GM12864 (cell line): Measurements from ENCODE around the gene GTF3C5.

Experiments used
- DNase-seq: peaks from one replicate; pipeline ENCODE4 v3.0.0-alpha.2; 2011; ENCODE audit warnings: low read depth
- H3K4me3 ChIP-seq: 2 replicates; pipeline ENCODE4 v1.5.1; 2011; ENCODE audit warnings: mild to moderate bottlenecking, low read depth, low read length, control low read depth
- TF ChIP-seq, protein P1 (sequence below): IDR thresholded peaks from 2 replicates; pipeline ENCODE4 v1.5.1; 2011; ENCODE audit warnings: low read depth, mild to moderate bottlenecking, moderate library complexity, low read length, control low read depth, inconsistent platforms; ENCODE audit errors: missing control alignments

Gene GTF3C5

DNA sequence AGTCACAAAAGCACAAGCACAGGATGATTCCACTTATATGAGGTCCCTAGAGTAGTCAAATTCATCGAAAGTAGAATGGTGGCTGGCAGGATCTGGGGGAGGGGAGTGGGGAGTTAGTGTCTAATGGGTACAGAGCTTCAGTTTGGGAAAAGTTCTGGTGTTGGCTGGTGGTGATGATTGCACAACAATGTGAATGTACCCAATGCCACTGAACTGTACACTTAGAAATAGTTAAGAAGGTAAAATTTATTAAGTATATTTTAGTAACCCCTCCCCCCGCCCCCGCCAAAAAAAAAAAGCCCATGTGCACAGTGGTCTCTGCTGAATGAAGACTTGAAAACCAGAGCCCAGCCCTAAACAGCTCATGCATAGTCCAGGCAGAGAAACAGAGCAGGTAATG lies 24.8 kb upstream of the GTF3C5 start:
- no peak overlapping the region for H3K4me3 ChIP-seq
- DNase-seq, result no peak
- TF ChIP-seq, protein P1, sequence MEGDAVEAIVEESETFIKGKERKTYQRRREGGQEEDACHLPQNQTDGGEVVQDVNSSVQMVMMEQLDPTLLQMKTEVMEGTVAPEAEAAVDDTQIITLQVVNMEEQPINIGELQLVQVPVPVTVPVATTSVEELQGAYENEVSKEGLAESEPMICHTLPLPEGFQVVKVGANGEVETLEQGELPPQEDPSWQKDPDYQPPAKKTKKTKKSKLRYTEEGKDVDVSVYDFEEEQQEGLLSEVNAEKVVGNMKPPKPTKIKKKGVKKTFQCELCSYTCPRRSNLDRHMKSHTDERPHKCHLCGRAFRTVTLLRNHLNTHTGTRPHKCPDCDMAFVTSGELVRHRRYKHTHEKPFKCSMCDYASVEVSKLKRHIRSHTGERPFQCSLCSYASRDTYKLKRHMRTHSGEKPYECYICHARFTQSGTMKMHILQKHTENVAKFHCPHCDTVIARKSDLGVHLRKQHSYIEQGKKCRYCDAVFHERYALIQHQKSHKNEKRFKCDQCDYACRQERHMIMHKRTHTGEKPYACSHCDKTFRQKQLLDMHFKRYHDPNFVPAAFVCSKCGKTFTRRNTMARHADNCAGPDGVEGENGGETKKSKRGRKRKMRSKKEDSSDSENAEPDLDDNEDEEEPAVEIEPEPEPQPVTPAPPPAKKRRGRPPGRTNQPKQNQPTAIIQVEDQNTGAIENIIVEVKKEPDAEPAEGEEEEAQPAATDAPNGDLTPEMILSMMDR, result no peak

GRCh38 chr9:133006731-133007352 lies 24.0 kb upstream of the GTF3C5 start:
- TF ChIP-seq, protein P1, result no peak
- H3K4me3 ChIP-seq, result no peak overlapping the region
- DNase-seq, result no peak

DNA sequence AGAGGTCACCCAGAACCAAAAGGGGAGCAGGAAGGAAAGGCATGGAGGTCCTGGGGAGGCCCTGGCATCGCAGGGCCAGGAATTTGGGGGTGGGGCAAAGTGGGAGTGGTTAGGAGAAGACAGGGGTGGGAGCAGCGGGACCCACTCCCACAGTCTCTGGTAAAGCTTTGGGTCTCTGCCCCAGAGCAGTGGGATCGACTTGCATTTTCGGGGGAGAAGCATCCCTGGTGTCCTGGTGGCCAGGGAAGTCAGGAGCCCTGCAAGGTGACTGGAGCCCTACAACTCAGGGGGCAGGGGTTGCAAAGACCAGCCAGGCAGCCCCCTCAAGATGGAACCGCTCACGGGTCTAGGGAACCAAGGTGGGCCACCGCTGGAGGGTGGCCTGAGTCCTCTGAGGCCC lies 22.4 kb upstream of the GTF3C5 start:
- DNase-seq, result no peak
- no peak overlapping the region for H3K4me3 ChIP-seq
- TF ChIP-seq, protein P1, result no peak

DNA sequence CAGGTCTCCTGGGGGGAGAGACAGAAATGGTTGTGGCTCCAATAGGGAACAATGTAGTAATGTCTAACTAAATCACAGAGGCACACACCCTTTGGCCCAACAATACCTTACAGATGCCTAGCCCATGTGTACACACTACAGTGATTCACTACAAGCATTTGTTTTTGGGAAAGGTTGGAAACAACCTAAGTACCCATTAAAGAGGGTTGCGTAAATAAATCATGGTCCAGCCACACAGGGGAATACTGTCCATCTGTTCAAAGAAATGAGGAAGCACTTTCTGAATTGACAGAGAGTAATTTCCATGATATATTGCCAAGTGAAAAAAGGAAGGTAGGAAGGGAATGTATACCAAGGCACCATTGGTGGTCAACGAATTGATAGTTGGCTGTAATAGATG lies 22.0 kb upstream of the GTF3C5 start:
- no peak overlapping the region for H3K4me3 ChIP-seq
- TF ChIP-seq, protein P1, result no peak
- DNase-seq, result no peak

DNA sequence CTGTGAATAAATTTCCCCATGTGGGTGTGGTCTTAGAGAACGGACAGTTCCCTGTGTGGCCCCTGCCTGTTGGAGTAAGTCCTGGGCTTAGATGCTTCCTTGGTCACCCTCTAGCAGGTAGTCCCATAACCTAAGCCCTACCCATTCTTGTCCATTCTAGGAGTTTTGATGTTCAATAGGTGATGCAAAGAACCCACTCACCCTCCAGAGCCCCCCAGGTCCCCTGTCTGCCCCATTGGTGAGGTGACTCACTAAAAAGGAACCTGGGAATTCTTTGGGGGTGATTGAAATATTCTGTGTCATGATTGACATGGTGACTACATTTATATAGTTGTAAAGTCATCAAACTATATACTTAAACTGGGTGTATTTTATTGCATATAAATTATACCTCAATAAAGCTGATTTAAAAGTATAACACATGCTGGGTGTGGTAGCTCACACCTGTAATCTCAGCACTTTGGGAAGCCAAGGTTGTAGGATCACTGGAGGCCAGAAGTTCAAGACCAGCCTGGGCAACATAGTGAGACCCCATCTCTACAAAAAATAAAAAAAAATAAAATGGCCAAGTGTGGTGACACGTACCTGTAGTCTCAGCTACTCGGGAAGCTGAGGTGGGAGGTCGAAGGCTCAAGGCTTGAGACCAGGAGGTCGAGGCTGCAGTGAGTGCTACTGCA lies 20.8 kb upstream of the GTF3C5 start:
- TF ChIP-seq, protein P1, result no peak
- no peak for DNase-seq
- no peak overlapping the region for H3K4me3 ChIP-seq

DNA sequence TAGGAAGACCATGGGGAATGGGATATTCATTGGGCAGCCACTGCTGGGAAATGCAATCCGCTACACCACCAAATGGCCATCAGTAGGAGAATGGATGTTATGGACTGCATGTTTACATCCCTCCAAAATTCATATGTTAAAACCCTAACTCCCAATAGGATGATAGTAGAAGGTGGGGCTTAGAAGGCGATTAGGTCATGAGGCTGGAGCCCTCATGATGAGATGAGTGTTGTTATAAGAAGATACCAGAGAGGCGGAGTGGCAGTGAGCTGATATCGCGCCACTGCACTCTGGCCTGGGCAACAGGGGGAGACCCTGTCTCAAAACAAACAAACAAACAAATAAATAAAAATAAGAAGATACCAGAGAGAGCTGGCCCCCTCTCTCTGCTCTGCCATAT lies 16.1 kb upstream of the GTF3C5 start:
- no peak for DNase-seq
- TF ChIP-seq, protein P1, result no peak
- H3K4me3 ChIP-seq, result no peak overlapping the region
